ENCODE data around the gene WDFY3.

The WDFY3 gene

GRCh38 chr4:84931961-84932360, 34.5 kb downstream of the WDFY3 start:
- Histone ChIP-seq H3K56ac (ENCODE audit: low read length) (no peak overlapping the region), H2BK5ac (ENCODE audit: low read length) (no peak overlapping the region), H2BK120ac (ENCODE audit: low read depth, low read length) (no peak overlapping the region), H3K4me3 (ENCODE audit: low read length) (no peak overlapping the region), H3K27ac (ENCODE audit: low read depth, low read length) (no peak overlapping the region), H4K5ac (ENCODE audit: low read length) (no peak overlapping the region), H3K27me3 (ENCODE audit: insufficient read depth, low read length, poor library complexity) (no peaks in the 10 kb centered on the region), H3K23ac (ENCODE audit: low read length) (no peak overlapping the region), H3K18ac (ENCODE audit: low read length) (no peak overlapping the region), H4K8ac (ENCODE audit: low read depth, low read length) (no peak overlapping the region), H3K79me2 (ENCODE audit: control insufficient read depth, insufficient read depth, low read length) (peaks cover 8% of the 10 kb centered on the region), H3K4me1 (ENCODE audit: control insufficient read depth, low read depth, low read length) (no peaks in the 10 kb centered on the region), H2AK5ac (ENCODE audit: low read length) (no peak overlapping the region), H3K4me2 (ENCODE audit: low read length) (no peak overlapping the region), H3K4ac (ENCODE audit: low read depth, low read length) (no peak overlapping the region), H2BK15ac (replicated peaks; ENCODE audit: low read depth) (no peak overlapping the region), H3K79me1 (ENCODE audit: low read length) (peaks cover 5% of the 10 kb centered on the region), H3K36me3 (ENCODE audit: control insufficient read depth, insufficient read depth, low read length) (no peaks in the 10 kb centered on the region), H3K9ac (ENCODE audit: low read length) (no peak overlapping the region)
- DNase-seq = no peak
- no CpG with 5 or more reads among the region's 3 CpGs for WGBS (ENCODE audit: extremely low coverage, insufficient coverage, low lambda C conversion rate)

- Histone ChIP-seq H3K4me2 (ENCODE audit: low read length) (no peak overlapping the region), H3K9ac (ENCODE audit: low read length) (no peak overlapping the region), H3K4me1 (ENCODE audit: control insufficient read depth, low read depth, low read length) (no peaks in the 10 kb centered on the region), H3K27me3 (ENCODE audit: insufficient read depth, low read length, poor library complexity) (no peaks in the 10 kb centered on the region), H2AK5ac (ENCODE audit: low read length) (no peak overlapping the region), H3K23ac (ENCODE audit: low read length) (no peak overlapping the region), H3K27ac (ENCODE audit: low read depth, low read length) (no peak overlapping the region), H2BK120ac (ENCODE audit: low read depth, low read length) (no peak overlapping the region), H3K36me3 (ENCODE audit: control insufficient read depth, insufficient read depth, low read length) (no peaks in the 10 kb centered on the region), H3K18ac (ENCODE audit: low read length) (no peak overlapping the region), H4K8ac (ENCODE audit: low read depth, low read length) (no peak overlapping the region), H3K56ac (ENCODE audit: low read length) (no peak overlapping the region), H2BK5ac (ENCODE audit: low read length) (no peak overlapping the region), H3K79me2 (ENCODE audit: control insufficient read depth, insufficient read depth, low read length) (peaks cover 5% of the 10 kb centered on the region), H4K5ac (ENCODE audit: low read length) (no peak overlapping the region), H3K4ac (ENCODE audit: low read depth, low read length) (no peak overlapping the region), H3K4me3 (ENCODE audit: low read length) (no peak overlapping the region), H2BK15ac (replicated peaks; ENCODE audit: low read depth) (no peak overlapping the region), H3K79me1 (ENCODE audit: low read length) (peaks cover 3% of the 10 kb centered on the region)
- no peak for DNase-seq
- WGBS (ENCODE audit: extremely low coverage, insufficient coverage, low lambda C conversion rate) = no CpG with 5 or more reads among the region's 2 CpGs
Measured at GRCh38 chr4:84931274-84931673, 35.2 kb downstream of the WDFY3 start.

- Histone ChIP-seq H3K18ac (ENCODE audit: low read length) (no peak overlapping the region), H3K56ac (ENCODE audit: low read length) (no peak overlapping the region)
Measured at GRCh38 chr4:84928089-84928488, 38.4 kb downstream of the WDFY3 start.

GRCh38 chr4:84927428-84927827, 39.1 kb downstream of the WDFY3 start:
- H3K4me3 ChIP-seq (ENCODE audit: low read length) = no peak overlapping the region
- no peak overlapping the region for H3K27ac ChIP-seq (ENCODE audit: low read depth, low read length)
- H2BK5ac ChIP-seq (ENCODE audit: low read length) = no peak overlapping the region
- no peak overlapping the region for H2BK15ac ChIP-seq (replicated peaks; ENCODE audit: low read depth)
- H3K18ac ChIP-seq (ENCODE audit: low read length) = no peak overlapping the region
- H3K79me2 ChIP-seq (ENCODE audit: control insufficient read depth, insufficient read depth, low read length) = no peaks in the 10 kb centered on the region
- no peak overlapping the region for H3K9ac ChIP-seq (ENCODE audit: low read length)
- no peak overlapping the region for H2BK120ac ChIP-seq (ENCODE audit: low read depth, low read length)
- H3K4me1 ChIP-seq (ENCODE audit: control insufficient read depth, low read depth, low read length) = no peaks in the 10 kb centered on the region
- H2AK5ac ChIP-seq (ENCODE audit: low read length) = no peak overlapping the region
- H3K79me1 ChIP-seq (ENCODE audit: low read length) = peaks cover 3% of the 10 kb centered on the region
- H4K8ac ChIP-seq (ENCODE audit: low read depth, low read length) = no peak overlapping the region
- H3K36me3 ChIP-seq (ENCODE audit: control insufficient read depth, insufficient read depth, low read length) = no peaks in the 10 kb centered on the region
- peak; percentile 50 for DNase-seq
- no peaks in the 10 kb centered on the region for H3K27me3 ChIP-seq (ENCODE audit: insufficient read depth, low read length, poor library complexity)
- WGBS (ENCODE audit: extremely low coverage, insufficient coverage, low lambda C conversion rate) = no CpG with 5 or more reads among the region's 2 CpGs
- no peak overlapping the region for H4K5ac ChIP-seq (ENCODE audit: low read length)
- no peak overlapping the region for H3K23ac ChIP-seq (ENCODE audit: low read length)
- H3K56ac ChIP-seq (ENCODE audit: low read length) = no peak overlapping the region
- no peak overlapping the region for H3K4me2 ChIP-seq (ENCODE audit: low read length)
- H3K4ac ChIP-seq (ENCODE audit: low read depth, low read length) = no peak overlapping the region

More at GRCh38 chr4:84928089-84928488, 38.4 kb downstream of the WDFY3 start:
- Histone ChIP-seq H2BK5ac (ENCODE audit: low read length) (no peak overlapping the region), H3K4ac (ENCODE audit: low read depth, low read length) (no peak overlapping the region), H3K4me2 (ENCODE audit: low read length) (no peak overlapping the region), H3K36me3 (ENCODE audit: control insufficient read depth, insufficient read depth, low read length) (no peaks in the 10 kb centered on the region), H2AK5ac (ENCODE audit: low read length) (no peak overlapping the region), H4K8ac (ENCODE audit: low read depth, low read length) (no peak overlapping the region), H2BK120ac (ENCODE audit: low read depth, low read length) (no peak overlapping the region), H4K5ac (ENCODE audit: low read length) (no peak overlapping the region), H3K9ac (ENCODE audit: low read length) (no peak overlapping the region), H3K79me1 (ENCODE audit: low read length) (peaks cover 3% of the 10 kb centered on the region), H3K4me3 (ENCODE audit: low read length) (no peak overlapping the region), H3K27me3 (ENCODE audit: insufficient read depth, low read length, poor library complexity) (no peaks in the 10 kb centered on the region), H2BK15ac (replicated peaks; ENCODE audit: low read depth) (no peak overlapping the region), H3K27ac (ENCODE audit: low read depth, low read length) (no peak overlapping the region), H3K23ac (ENCODE audit: low read length) (no peak overlapping the region), H3K4me1 (ENCODE audit: control insufficient read depth, low read depth, low read length) (no peaks in the 10 kb centered on the region), H3K79me2 (ENCODE audit: control insufficient read depth, insufficient read depth, low read length) (no peaks in the 10 kb centered on the region)
- DNase-seq = no peak
- WGBS (ENCODE audit: extremely low coverage, insufficient coverage, low lambda C conversion rate) = 100% methylated on average over 1 of the region's 5 CpGs

- Histone ChIP-seq H3K23ac (ENCODE audit: low read length) (no peak overlapping the region), H3K4me2 (ENCODE audit: low read length) (no peak overlapping the region), H2BK15ac (replicated peaks; ENCODE audit: low read depth) (no peak overlapping the region), H3K27me3 (ENCODE audit: insufficient read depth, low read length, poor library complexity) (no peaks in the 10 kb centered on the region), H2BK120ac (ENCODE audit: low read depth, low read length) (no peak overlapping the region), H3K79me1 (ENCODE audit: low read length) (peaks cover 3% of the 10 kb centered on the region), H3K27ac (ENCODE audit: low read depth, low read length) (no peak overlapping the region), H3K56ac (ENCODE audit: low read length) (no peak overlapping the region), H3K9ac (ENCODE audit: low read length) (no peak overlapping the region), H2AK5ac (ENCODE audit: low read length) (no peak overlapping the region), H3K79me2 (ENCODE audit: control insufficient read depth, insufficient read depth, low read length) (no peaks in the 10 kb centered on the region), H2BK5ac (ENCODE audit: low read length) (no peak overlapping the region), H4K5ac (ENCODE audit: low read length) (no peak overlapping the region), H3K4ac (ENCODE audit: low read depth, low read length) (no peak overlapping the region), H3K18ac (ENCODE audit: low read length) (no peak overlapping the region), H3K36me3 (ENCODE audit: control insufficient read depth, insufficient read depth, low read length) (no peaks in the 10 kb centered on the region), H4K8ac (ENCODE audit: low read depth, low read length) (no peak overlapping the region), H3K4me1 (ENCODE audit: control insufficient read depth, low read depth, low read length) (no peaks in the 10 kb centered on the region), H3K4me3 (ENCODE audit: low read length) (no peak overlapping the region)
- no CpG with 5 or more reads among the region's 1 CpG for WGBS (ENCODE audit: extremely low coverage, insufficient coverage, low lambda C conversion rate)
- no peak for DNase-seq
Measured at GRCh38 chr4:84925558-84925957, 40.9 kb downstream of the WDFY3 start.

- DNase-seq = no peak
- no peaks in the 10 kb centered on the region for H3K4me1 ChIP-seq (ENCODE audit: control insufficient read depth, low read depth, low read length)
- no peak overlapping the region for H3K9ac ChIP-seq (ENCODE audit: low read length)
- no peak overlapping the region for H4K8ac ChIP-seq (ENCODE audit: low read depth, low read length)
- no peaks in the 10 kb centered on the region for H3K79me2 ChIP-seq (ENCODE audit: control insufficient read depth, insufficient read depth, low read length)
- H3K79me1 ChIP-seq (ENCODE audit: low read length) = peaks cover 3% of the 10 kb centered on the region
- H2AK5ac ChIP-seq (ENCODE audit: low read length) = no peak overlapping the region
- no CpG with 5 or more reads among the region's 1 CpG for WGBS (ENCODE audit: extremely low coverage, insufficient coverage, low lambda C conversion rate)
- H4K5ac ChIP-seq (ENCODE audit: low read length) = no peak overlapping the region
- H3K4me3 ChIP-seq (ENCODE audit: low read length) = no peak overlapping the region
- H3K23ac ChIP-seq (ENCODE audit: low read length) = no peak overlapping the region
- no peak overlapping the region for H3K27ac ChIP-seq (ENCODE audit: low read depth, low read length)
- H3K27me3 ChIP-seq (ENCODE audit: insufficient read depth, low read length, poor library complexity) = no peaks in the 10 kb centered on the region
- no peak overlapping the region for H3K18ac ChIP-seq (ENCODE audit: low read length)
- no peak overlapping the region for H2BK5ac ChIP-seq (ENCODE audit: low read length)
- no peak overlapping the region for H2BK15ac ChIP-seq (replicated peaks; ENCODE audit: low read depth)
- H3K56ac ChIP-seq (ENCODE audit: low read length) = no peak overlapping the region
- H3K4me2 ChIP-seq (ENCODE audit: low read length) = no peak overlapping the region
- H3K36me3 ChIP-seq (ENCODE audit: control insufficient read depth, insufficient read depth, low read length) = no peaks in the 10 kb centered on the region
- H3K4ac ChIP-seq (ENCODE audit: low read depth, low read length) = no peak overlapping the region
- no peak overlapping the region for H2BK120ac ChIP-seq (ENCODE audit: low read depth, low read length)
Measured at GRCh38 chr4:84924434-84924833, 42.1 kb downstream of the WDFY3 start.
